Adipose tissue (tissue), 3 donors: Measurements from ENCODE around the gene ERICH3. TPM values are rescaled to one million over a fixed set of nuclear protein-coding genes. Genes with fewer than 3 reads are reported as not detected.

Source experiments
- H3K27ac ChIP-seq: one replicate; pipeline ENCODE4 v1.5.1; 2013; ENCODE audit warnings: low read depth, low read length
- WGBS, 3 donors: extraction: QIAGEN DNeasy Blood & Tissue Kit; methylation state at CpG; one replicate each; pipeline ENCODE4 v1.1.7; 2013; 5-methylcytosine and 5-hydroxymethylcytosine counted together
- polyA plus RNA-seq, 3 donors: library from polyadenylated mRNA; stranded (reverse); fragments of 200-250 nt; gene quantifications; one replicate each; pipeline ENCODE4 v1.2.3, GENCODE V29; 2013
- donor health status: healthy with polysubstance abuse.
- donor health status: Bipolar disorder and iron deficiency.
- donor health status: healthy.

The ERICH3 gene
- under 1 TPM in 2 of 3 donors, not detected in 1; 0.05 to 0.11 TPM for polyA plus RNA-seq

DNA sequence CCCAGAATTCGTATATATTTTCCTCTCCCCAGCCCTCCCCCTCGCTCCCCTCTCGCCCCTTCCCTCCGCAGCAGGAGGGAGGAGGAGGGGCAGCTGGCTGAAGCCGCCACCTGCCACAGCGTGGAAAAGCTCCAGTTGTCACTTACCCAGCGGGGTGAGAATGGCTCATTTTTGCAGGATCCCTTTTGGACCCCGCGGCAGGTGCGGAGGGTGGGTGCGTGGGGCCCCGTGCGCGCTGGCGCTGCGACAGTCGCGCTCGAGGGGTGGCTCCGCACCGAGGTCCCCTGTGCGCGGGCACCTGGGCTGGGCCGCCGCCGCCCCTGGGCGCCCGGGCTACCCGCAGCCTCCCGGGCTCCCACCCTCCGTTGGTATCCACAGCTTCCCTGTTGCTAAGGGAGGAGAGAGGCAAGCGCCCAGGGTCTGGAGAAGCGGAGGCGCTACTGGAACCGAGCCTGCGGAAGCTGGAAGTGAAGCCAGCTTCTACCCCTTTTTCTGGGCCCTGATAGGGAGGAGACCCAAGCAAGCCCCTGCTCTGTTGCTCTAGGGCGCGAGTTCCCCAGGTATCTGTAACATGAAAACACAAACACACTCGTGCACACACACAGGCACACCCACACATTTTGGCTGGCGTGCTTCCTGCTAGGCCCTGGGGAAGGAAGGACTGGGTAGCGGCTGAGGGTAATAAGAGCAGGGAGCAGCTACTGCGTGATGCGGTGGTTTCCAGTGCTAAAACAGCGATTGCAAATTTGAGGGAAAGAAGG, at the start of gene ERICH3:
TSS of gene ERICH3 (minus strand) at position 442 of the 761 bp plus-strand sequence. CDS start at position 169, 273 bp downstream.
- no peak within 1 kb of the TSS for H3K27ac ChIP-seq
- 2 to 3% (median 3%) methylated on average over 32 to 44 of the region's 44 CpGs for WGBS, 3 donors

DNA sequence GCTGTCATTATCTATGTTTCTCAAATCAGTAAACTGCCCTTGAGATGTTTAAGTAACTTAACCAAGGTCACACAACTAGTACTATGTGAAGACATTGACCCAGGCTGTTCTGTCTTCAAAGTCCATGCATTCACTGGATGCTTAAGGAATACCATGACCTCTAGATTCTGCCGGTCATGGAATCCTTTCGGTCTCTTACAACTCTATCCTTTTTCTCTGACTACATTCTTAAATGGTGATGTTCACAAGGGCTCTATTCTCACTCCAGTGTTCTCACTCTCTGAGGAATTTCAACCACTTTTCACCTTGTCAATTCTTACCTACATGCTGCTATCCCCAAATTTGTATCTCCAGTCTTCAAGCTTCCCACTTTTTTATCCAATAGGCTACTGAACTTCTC, 44.0 kb upstream of the ERICH3 start:
- no peak overlapping the region for H3K27ac ChIP-seq
- 98 to 99% (median 99%) methylated on average over 2 of the region's 2 CpGs for WGBS, 3 donors

GRCh38 chr1:74716822-74717221, 43.2 kb upstream of the ERICH3 start:
- WGBS, 3 donors: 93 to 100% (median 100%) methylated on average over 1 of the region's 1 CpG
- H3K27ac ChIP-seq: no peak overlapping the region

GRCh38 chr1:74715806-74716205, 42.2 kb upstream of the ERICH3 start:
- H3K27ac ChIP-seq: no peak overlapping the region
- WGBS, 3 donors: 87 to 96% (median 94%) methylated on average over 6 of the region's 6 CpGs

- no peak overlapping the region for H3K27ac ChIP-seq
- WGBS, 3 donors: 83 to 91% (median 88%) methylated on average over 1 of the region's 1 CpG
Observed at GRCh38 chr1:74715236-74715502, 41.6 kb upstream of the ERICH3 start.

DNA sequence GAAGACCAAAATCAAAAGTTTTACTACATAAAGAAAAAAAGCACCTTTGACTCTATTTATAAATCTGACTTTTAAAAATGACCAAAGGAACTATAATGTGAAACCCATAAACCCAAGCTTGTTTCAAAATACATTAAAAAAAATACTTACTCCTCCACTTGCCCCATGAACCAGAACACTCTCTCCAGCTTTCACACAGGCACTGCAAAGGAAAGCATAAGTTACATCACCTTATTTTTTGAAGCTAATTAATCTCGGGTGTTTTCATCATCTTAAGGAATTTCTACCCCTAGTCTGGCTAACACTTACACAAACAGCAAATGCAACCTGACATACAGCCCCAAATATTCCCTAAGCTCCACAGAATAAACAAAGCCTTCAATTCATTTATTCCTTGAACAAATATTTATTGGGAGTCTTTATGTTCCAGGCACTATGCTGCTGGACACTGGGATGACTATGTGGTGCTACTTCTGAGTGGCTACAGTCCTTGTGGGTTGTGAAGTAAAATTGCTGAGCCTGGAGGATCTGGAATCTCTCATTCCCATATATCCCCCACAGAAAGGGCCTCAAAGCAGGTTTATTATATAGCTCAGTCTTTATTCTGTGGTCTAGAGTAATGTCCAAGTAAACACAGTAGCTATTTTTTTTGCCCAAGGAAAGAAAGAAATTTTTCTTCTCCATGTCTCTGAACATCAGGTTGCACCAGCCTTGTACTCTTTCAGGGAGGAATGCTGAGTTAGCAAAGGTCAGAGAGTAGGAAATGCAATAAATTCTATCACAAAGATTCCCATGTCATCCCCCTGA, 41.0 kb upstream of the ERICH3 start:
- H3K27ac ChIP-seq: no peak overlapping the region
- 64 to 84% (median 79%) methylated on average over 1 of the region's 1 CpG for WGBS, 3 donors

DNA sequence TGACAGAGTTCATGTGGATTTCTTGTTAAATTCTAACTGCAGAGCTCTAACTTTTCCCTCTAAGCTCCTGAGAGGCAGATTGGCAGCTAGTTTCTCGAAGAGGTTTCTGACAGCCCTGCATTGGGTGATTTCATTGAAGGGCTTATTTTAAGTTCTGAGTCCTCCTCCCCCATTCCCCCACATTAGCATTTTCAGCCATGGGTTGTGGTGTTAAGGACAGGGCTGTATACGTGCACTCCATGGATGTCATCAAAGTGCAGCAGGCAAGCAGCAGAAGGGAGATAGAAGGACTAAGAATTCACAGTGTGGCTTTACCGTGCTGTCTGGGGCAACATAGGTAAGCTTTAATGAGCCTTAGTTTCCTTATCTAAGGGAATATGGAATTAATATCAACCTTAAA, 40.3 kb upstream of the ERICH3 start:
- WGBS, 3 donors: 91 to 96% (median 93%) methylated on average over 3 of the region's 3 CpGs
- H3K27ac ChIP-seq: no peak overlapping the region

- no peak overlapping the region for H3K27ac ChIP-seq
- WGBS, 3 donors: 42 to 64% (median 56%) methylated on average over 1 of the region's 1 CpG
Observed at GRCh38 chr1:74712881-74713280, 39.3 kb upstream of the ERICH3 start.

DNA sequence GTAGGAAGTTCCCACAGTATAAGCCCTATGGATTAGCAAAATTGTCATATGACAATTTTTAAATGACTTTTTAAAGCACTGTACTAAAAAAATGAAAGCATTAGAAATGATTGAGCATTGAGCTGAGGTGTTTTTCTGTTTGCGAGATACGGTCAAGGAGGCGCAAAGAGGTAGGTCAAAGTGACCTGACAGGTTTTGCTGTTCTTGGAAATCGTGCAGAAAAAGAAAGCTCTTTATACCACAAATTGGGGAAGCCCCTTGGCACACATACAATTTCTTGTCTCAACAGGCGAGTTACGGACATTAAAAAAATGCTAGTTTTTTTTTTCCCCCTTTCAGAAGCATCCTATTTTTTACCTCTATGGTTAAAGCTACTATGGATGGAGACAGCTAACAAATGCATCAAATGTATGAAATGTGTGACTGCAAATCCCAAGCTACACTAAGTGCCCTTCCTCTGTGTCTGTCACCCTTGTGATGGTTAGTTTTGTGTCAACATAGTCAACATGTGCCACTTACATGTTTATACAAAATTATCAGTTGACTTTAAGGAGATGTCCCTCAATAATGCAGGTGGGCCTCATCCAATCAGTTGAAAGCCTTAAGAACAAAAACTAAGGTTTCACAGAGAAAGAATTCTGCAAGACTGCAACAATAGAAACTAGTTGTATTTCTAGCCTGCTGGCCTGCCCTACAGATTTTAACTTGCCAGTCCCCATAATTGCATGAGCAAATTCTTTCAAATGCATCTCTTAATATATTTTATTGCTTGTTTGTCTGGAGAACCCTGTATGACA, 30.0 kb upstream of the ERICH3 start:
- 79 to 94% (median 88%) methylated on average over 6 of the region's 6 CpGs for WGBS, 3 donors
- H3K27ac ChIP-seq: no peak overlapping the region

DNA sequence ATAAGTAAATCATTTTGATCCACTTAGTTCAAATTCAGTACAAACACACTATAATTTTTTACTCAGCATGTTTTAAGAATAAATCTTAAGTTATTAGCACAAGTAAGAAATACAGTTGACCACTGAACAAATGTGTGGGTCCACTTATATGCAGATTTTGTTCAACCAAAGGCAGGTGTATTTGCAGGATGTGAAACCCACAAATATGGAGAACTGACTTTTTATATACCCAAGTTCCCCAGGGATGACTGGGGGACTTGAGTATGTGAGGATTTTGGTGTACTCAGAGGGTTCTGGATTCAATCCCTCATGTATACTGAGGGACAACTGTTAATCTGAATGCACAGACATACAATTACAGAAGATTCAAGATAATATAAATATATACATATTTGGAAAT, 25.7 kb upstream of the ERICH3 start:
- no peak overlapping the region for H3K27ac ChIP-seq

- 67 to 79% (median 70%) methylated on average over 2 of the region's 2 CpGs for WGBS, 3 donors
- no peak overlapping the region for H3K27ac ChIP-seq
Observed at GRCh38 chr1:74697832-74698231, 24.2 kb upstream of the ERICH3 start.

DNA sequence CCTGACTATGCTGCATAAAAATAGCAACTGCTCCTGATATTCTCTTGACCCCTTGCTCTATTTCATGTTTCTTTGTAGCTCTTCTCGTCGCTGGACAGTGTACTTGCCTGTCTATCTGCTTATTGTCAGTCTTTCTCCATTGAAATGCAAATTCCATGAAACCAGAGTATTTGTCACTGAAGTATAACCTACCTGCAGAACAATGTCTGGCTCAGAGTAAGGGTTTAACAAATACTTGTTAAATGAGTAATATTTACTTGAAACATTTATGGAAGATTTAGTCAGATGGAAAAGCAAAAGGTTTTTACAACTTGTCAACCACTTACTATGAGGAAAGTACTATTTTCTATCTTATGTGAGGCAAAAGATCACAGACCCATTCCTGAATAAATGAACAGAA, 19.9 kb upstream of the ERICH3 start:
- 63 to 88% (median 81%) methylated on average over 2 of the region's 2 CpGs for WGBS, 3 donors
- no peak overlapping the region for H3K27ac ChIP-seq

DNA sequence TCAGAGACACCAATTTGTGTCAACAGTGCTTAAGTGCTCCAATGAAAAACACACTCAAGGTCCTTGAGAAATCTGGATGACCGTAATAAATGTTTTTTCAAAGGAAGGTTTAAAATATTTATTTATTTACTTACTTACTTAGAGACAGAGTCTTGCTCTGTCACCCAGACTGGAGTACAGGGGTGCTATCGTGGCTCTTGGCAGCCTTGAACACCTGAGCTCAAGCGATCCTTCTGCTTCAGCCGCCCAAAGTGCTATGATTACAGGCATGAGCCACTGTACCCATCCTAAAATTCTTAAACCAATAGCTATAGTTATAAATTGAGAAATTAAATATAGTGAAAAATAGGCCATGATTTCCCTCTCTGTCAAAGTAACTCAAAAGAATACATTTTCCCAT, 17.3 kb upstream of the ERICH3 start:
- WGBS, 3 donors: 65 to 96% (median 86%) methylated on average over 4 of the region's 4 CpGs
- no peak overlapping the region for H3K27ac ChIP-seq

DNA sequence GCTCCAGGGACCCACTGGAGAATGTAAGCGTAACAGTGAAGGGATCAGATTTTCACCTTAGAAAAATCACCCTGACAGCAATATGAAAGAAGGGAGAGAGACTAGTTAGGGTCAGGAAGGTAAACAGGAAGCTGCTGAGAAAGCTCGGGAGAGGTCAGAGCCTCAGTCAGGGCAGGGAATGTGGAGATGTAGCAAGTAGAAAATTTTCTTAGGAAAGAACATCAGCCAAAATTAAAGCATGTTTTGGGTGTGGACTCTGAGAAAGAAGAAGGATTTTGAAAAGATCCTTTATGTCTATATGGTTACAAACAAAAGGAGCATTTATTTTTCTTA, 16.7 kb upstream of the ERICH3 start:
- WGBS, 3 donors: 14 to 20% (median 18%) methylated on average over 2 of the region's 2 CpGs
- no peak overlapping the region for H3K27ac ChIP-seq

GRCh38 chr1:74689621-74690363, 16.2 kb upstream of the ERICH3 start:
- H3K27ac ChIP-seq: no peak overlapping the region
- 26 to 33% (median 29%) methylated on average over 5 of the region's 5 CpGs for WGBS, 3 donors

- 67 to 84% (median 83%) methylated on average over 4 of the region's 4 CpGs for WGBS, 3 donors
- no peak overlapping the region for H3K27ac ChIP-seq
Observed at GRCh38 chr1:74686928-74687327, 13.3 kb upstream of the ERICH3 start.

DNA sequence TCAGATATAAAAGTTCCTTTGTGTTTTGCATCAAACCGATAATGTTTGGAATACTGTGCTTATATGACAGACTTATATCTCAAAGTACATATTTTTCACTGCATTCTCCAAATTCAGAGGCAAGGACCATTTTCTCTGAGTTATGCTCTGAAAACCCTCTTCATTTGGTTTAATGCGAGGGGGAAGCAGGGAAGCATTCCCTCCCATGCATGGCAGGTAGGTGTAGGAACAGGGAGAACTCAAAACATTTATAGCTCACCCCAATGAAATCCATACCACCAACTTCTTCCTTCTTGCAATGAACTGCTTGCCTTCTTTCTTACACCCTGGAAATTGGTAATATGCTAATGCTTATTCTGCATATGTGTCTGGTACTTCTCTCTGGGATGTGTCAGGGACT, 10.7 kb upstream of the ERICH3 start:
- no peak overlapping the region for H3K27ac ChIP-seq
- 93 to 96% (median 93%) methylated on average over 2 of the region's 2 CpGs for WGBS, 3 donors

DNA sequence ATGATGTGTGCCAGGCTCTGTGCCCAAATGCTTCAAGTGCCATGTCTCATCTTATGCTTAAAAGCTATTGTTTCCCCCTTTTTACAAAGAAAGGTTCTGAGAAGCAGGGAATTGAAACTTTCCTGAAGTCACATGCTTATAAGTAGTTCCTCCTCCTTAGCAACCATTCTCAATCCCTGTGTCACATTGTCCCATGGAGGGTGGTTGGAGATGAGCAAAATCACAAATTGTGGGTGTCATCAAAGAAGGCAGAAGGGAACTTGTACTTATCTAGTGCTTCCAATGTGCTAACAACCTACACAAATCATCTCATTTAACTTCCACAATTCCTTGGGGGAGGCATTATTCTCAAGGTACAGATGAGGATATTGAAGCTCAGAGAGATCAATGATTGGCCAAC, 10.1 kb upstream of the ERICH3 start:
- H3K27ac ChIP-seq: no peak overlapping the region

- H3K27ac ChIP-seq: no peak overlapping the region
- WGBS, 3 donors: 61 to 86% (median 80%) methylated on average over 2 of the region's 2 CpGs
Observed at GRCh38 chr1:74681851-74682250, 8.3 kb upstream of the ERICH3 start.
